Esophagus muscularis mucosa (tissue), 4 donors: Measurements from ENCODE around the gene DEGS1. TPM values are rescaled to one million over a fixed set of nuclear protein-coding genes. Genes with fewer than 3 reads are reported as not detected.

Experiments used
- DNase-seq: peaks from one replicate; pipeline ENCODE4 v3.0.0-alpha.2; 2017; ENCODE audit errors: extremely low spot score
- H3K27ac ChIP-seq, 4 donors: fragments of 200-600 bp; sonication (generic); replicated peaks in 1 of 4; 1 replicate in 3 of 4; 2 replicates in 1 of 4; pipeline ENCODE4 v1.5.1; 2016 to 2019; ENCODE audit warnings: mild to moderate bottlenecking in 1 of 4
- H3K27me3 ChIP-seq, 4 donors: fragments of 200-600 bp; sonication (generic); one replicate each; pipeline versions ENCODE4 v1.5.1 to v1.6.0; 2016 to 2019
- H3K36me3 ChIP-seq, 4 donors: fragments of 200-600 bp; sonication (generic); one replicate each; pipeline ENCODE4 v1.5.1; 2016 to 2019
- H3K4me1 ChIP-seq, 4 donors: fragments of 200-600 bp; sonication (generic); one replicate each; pipeline ENCODE4 v1.5.1; 2016 to 2019
- H3K4me3 ChIP-seq, 4 donors: fragments of 200-600 bp; sonication (generic); 1 replicate in 2 of 4; 2 replicates in 2 of 4; pipeline ENCODE4 v1.5.1; 2016 to 2019; ENCODE audit warnings: mild to moderate bottlenecking in 4 of 4, moderate library complexity in 1 of 4
- H3K9me3 ChIP-seq, 4 donors: fragments of 200-600 bp; sonication (generic); 1 replicate in 3 of 4; 2 replicates in 1 of 4; pipeline ENCODE4 v1.5.1; 2016 to 2019
- EP300 ChIP-seq: sonication (generic); formaldehyde crosslinking; IDR thresholded peaks from one replicate; pipeline ENCODE4 v1.6.1; 2017; ENCODE audit warnings: antibody characterized with exemption
- POLR2A ChIP-seq: fragments of 450-650 bp; IDR thresholded peaks from one replicate; pipeline ENCODE4 v1.6.1; 2017; ENCODE audit warnings: antibody characterized with exemption, moderate library complexity, mild to moderate bottlenecking, low read depth
- POLR2AphosphoS5 ChIP-seq, 2 donors: sonication (generic); formaldehyde crosslinking; IDR thresholded peaks; one replicate each; pipeline ENCODE4 v1.6.1; 2017; ENCODE audit warnings: antibody characterized with exemption in 2 of 2
- WGBS: methylation state at CpG from one replicate; pipeline ENCODE4 v1.1.5; 2018; 5-methylcytosine and 5-hydroxymethylcytosine counted together
- intact Hi-C: fragments of 100-400 bp; cut with DNase I; formaldehyde crosslinking; loops from one replicate; pipeline ENCODE4 v1.15.1; 2023
- small RNA-seq, 3 donors: library from RNA; depleted of rRNA; stranded (forward); fragments of <200 nt; gene quantifications; one replicate each; pipeline ENCODE3, GENCODE V24; 2016
- total RNA-seq, 4 donors: library from RNA; depleted of rRNA; stranded (reverse); fragments of >200 nt; gene quantifications; one replicate each; pipeline versions ENCODE4 v1.1.0 to v1.2.1, GENCODE V29; 2016
- TF ChIP-seq, protein P1 (sequence below), 3 experiments: fragments of 200-600 bp in 2 of 3; fragments of 450-650 bp in 1 of 3; sonication (generic) in 2 of 3; IDR thresholded peaks; one replicate each; pipeline ENCODE4 v1.5.1; 2017 to 2019; ENCODE audit warnings: antibody characterized with exemption in 3 of 3, mild to moderate bottlenecking in 2 of 3, moderate library complexity in 1 of 3

Gene DEGS1
- total RNA-seq, 4 donors from 2014 or later = 117 to 152 (median 124) TPM

GRCh38 chr1:224238756-224239155 lies 55.7 kb downstream of the DEGS1 start:
- H3K36me3 ChIP-seq = peaks cover 9 to 53% (median 26%) of the 10 kb centered on the region in 4 donors
- 73% methylated on average over 3 of the region's 3 CpGs for WGBS
- H3K9me3 ChIP-seq = no peaks in the 10 kb centered on the region
- no peak overlapping the region for H3K27ac ChIP-seq
- no peaks in the 10 kb centered on the region for H3K27me3 ChIP-seq
- intact Hi-C loops = no loop called here
- TF ChIP-seq POLR2A = no peak
- TF ChIP-seq, protein P1, sequence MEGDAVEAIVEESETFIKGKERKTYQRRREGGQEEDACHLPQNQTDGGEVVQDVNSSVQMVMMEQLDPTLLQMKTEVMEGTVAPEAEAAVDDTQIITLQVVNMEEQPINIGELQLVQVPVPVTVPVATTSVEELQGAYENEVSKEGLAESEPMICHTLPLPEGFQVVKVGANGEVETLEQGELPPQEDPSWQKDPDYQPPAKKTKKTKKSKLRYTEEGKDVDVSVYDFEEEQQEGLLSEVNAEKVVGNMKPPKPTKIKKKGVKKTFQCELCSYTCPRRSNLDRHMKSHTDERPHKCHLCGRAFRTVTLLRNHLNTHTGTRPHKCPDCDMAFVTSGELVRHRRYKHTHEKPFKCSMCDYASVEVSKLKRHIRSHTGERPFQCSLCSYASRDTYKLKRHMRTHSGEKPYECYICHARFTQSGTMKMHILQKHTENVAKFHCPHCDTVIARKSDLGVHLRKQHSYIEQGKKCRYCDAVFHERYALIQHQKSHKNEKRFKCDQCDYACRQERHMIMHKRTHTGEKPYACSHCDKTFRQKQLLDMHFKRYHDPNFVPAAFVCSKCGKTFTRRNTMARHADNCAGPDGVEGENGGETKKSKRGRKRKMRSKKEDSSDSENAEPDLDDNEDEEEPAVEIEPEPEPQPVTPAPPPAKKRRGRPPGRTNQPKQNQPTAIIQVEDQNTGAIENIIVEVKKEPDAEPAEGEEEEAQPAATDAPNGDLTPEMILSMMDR (IDR thresholded peaks at IDR 0.05) = no peak
- TF ChIP-seq EP300 = no peak
- no peak for TF ChIP-seq POLR2AphosphoS5 (IDR thresholded peaks at IDR 0.05)
- H3K4me3 ChIP-seq = no peak overlapping the region
- no peaks in the 10 kb centered on the region for H3K4me1 ChIP-seq
- no peak for DNase-seq

Small RNA genes within 50 kb of the gene (small RNA-seq; reads per million reads assigned to genes)
- gene AC092809.3 = 0 to 0.56 (median 0) reads per million in 3 donors
- 0 reads per million in 3 donors for gene RF00139

Other genes starting within 250 kb of the DEGS1 start
- gene FBXO28, start 69.1 kb upstream of the DEGS1 start, total RNA-seq = 10 to 100 TPM; 23.1 to 29.8 (median 26.3) TPM
- gene NVL, start 146.9 kb downstream of the DEGS1 start, total RNA-seq = 10 to 100 TPM; 11.0 to 19.5 (median 15.9) TPM
- gene CNIH4, start 173.6 kb downstream of the DEGS1 start, total RNA-seq = 10 to 100 TPM; 34.0 to 61.0 (median 46.9) TPM